ENCODE measurements around the gene TPTE2. TPM values are rescaled to one million over a fixed set of nuclear protein-coding genes. Genes with fewer than 3 reads are reported as not detected.

Gene TPTE2
- total and polyA plus RNA-seq, 2 of the 4 experiments (the other 2 are of a cell fraction), result not detected

DNA sequence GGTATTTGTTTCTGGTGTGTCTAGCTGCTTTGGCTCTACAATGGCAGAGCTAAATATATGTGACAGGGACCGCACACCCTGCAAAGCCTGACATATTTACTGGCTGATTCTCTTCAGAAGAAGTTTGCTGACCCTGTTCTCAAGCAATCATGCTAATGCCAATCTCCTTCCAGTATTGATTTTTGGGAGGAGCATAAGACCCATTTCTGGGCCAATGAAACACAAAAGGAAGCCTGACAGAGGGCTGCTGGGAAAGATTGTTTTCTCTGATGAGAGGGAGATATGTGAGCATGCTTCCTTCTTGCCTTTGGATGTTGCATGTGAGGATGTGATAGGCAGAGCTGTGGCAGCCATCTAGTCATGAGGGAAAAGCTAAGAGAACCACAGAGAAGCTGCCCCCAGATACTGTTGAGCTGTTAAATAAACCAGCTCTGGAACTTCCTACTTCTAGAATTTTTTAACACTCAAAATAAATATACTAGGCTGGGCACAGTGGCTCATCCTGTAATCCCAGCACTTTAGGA lies 31.4 kb upstream of the TPTE2 start:
- BruUV-seq (replicated peaks), result no TSS peak
- Histone ChIP-seq H2AFZ (replicated peaks; ENCODE audit: low read length, poor library complexity) (no peak overlapping the region), H4K91ac (ENCODE audit: insufficient read depth, low read depth, low read length) (no peak overlapping the region), H2BK15ac (ENCODE audit: low read depth, low read length) (no peak overlapping the region), H3K27ac (ENCODE audit: insufficient read depth, low read length) (no peak overlapping the region), H4K8ac (ENCODE audit: low read depth in 2 of 2, low read length in 2 of 2) (no peak overlapping the region), H3K79me1 (ENCODE audit: low read depth in 1 of 2, low read length in 2 of 2) (no peaks in the 10 kb centered on the region), H3K9me1 (ENCODE audit: insufficient read depth, low read length) (no peaks in the 10 kb centered on the region), H2BK20ac (ENCODE audit: low read depth, low read length) (no peak overlapping the region), H2AK5ac (ENCODE audit: low read depth, low read length) (no peak overlapping the region), H3K4ac (ENCODE audit: low read depth, low read length) (no peak overlapping the region), H3K4me1 (ENCODE audit: control insufficient read depth, insufficient read depth, low read length) (peaks cover 2% of the 10 kb centered on the region; the same call in 1 of the 2 replicates), H3K36me3 (ENCODE audit: control insufficient read depth, insufficient read depth, low read length) (no peaks in the 10 kb centered on the region), H2BK120ac (ENCODE audit: low read depth, low read length) (no peak overlapping the region), H3K9me3 (ENCODE audit: control insufficient read depth, insufficient read depth, low read length) (no peaks in the 10 kb centered on the region), H2BK5ac (ENCODE audit: low read depth, low read length, poor library complexity, severe bottlenecking) (no peak overlapping the region), H3K9ac (ENCODE audit: low read depth, low read length) (no peak overlapping the region), H4K5ac (ENCODE audit: low read depth, low read length) (no peak overlapping the region), H2AK9ac (replicated peaks; ENCODE audit: low read depth, low read length, poor library complexity) (no peak overlapping the region), H3K23ac (ENCODE audit: low read depth, low read length) (no peak overlapping the region), H3K4me3 (ENCODE audit: insufficient read depth, low read depth, low read length) (no peak overlapping the region), H3K18ac (ENCODE audit: low read depth, low read length) (no peak overlapping the region), H3K27me3 (ENCODE audit: control insufficient read depth, insufficient read depth, low read length) (peaks cover 2% of the 10 kb centered on the region; the same call in 1 of the 2 replicates), H4K20me1 (ENCODE audit: insufficient read depth, low read length) (no peaks in the 10 kb centered on the region), H3K56ac (ENCODE audit: extremely low read depth, insufficient read depth, low read length) (no peak overlapping the region), H3K4me2 (ENCODE audit: low read depth, low read length) (no peak overlapping the region), H3K14ac (replicated peaks; ENCODE audit: low read depth, low read length) (no peak overlapping the region)
- intact Hi-C loops (cut with micrococcal nuclease), result loop anchor here (10.0 kb wide), 1 partner anchor 302 kb away; no protein-coding TSS in a partner anchor
- WGBS, 2 experiments (ENCODE audit: extremely low coverage in 2 of 2, insufficient read length in 1 of 2), result no CpG with 5 or more reads among the region's 1 CpG
- TF ChIP-seq RCOR1 (IDR thresholded peaks at IDR 0.05; ENCODE audit: insufficient replicate concordance, low read length), result no peak
- TF ChIP-seq CEBPB (IDR thresholded peaks at IDR 0.05; ENCODE audit: low read depth, low read length), result no peak
- ChIA-PET POLR2A (ENCODE audit: unreplicated experiment) (no interaction called here), CTCF (interaction anchor here (0.7 kb wide), 1 partner anchor 86 kb away, joined by 3 read pairs; no protein-coding TSS in a partner anchor)
- DNase-seq (no peak), ATAC-seq (ENCODE audit: low read depth) (no peak)
- in situ Hi-C loops (cut with MboI; ENCODE audit: low sequenced_read_pairs), result no loop called here
- dilution Hi-C loops (cut with HindIII; ENCODE audit: low sequenced_read_pairs, unreplicated experiment), result no loop called here

All from IMR-90 (cell line).